K562 (cell line): Measurements from ENCODE around the gene CCSER1. TPM values are rescaled to one million over a fixed set of nuclear protein-coding genes. Genes with fewer than 3 reads are reported as not detected.

Source experiments
- ATAC-seq: fragments of 200-7000 bp; cut with Tn5 transposase; 3 replicates; pipeline ENCODE4 v1.9.1; 2020; ENCODE audit warnings: moderate library complexity
- BruUV-seq: library from RNA; stranded (reverse); fragments of 400-500 nt; replicated peaks from 2 replicates; lab custom pipeline; 2021; lab: Mats Ljungman, UMichigan
- CTCF ChIA-PET: fragments of 300-600 bp; formaldehyde crosslinking; extraction: SDS; loops from one replicate; lab custom pipeline; 2021; ENCODE audit warnings: low intra/inter-chr PET ratio; lab: Yijun Ruan, JAX
- POLR2A ChIA-PET: fragments of 300-600, 350-650 bp; sonication (Branson Sonifier 250); formaldehyde crosslinking; extraction: SDS; loops from one replicate; lab custom pipeline; 2021; ENCODE audit warnings: antibody characterized with exemption, inconsistent platforms; lab: Yijun Ruan, JAX
- DNase-seq, 4 experiments: peaks; one replicate each; pipeline versions ENCODE4 v3.0.0 to v3.0.0-alpha.2; 2011 to 2018; ENCODE audit warnings: low spot score in 3 of 4, mixed read lengths in 3 of 4; ENCODE audit errors: extremely low read depth in 1 of 4
- FAIRE-seq: peaks from 2 replicates; lab custom pipeline; 2011; peaks lifted over from hg19 to GRCh38; lab: Jason Lieb, UNC
- H2AFZ ChIP-seq: 2 replicates; pipeline ENCODE4 v1.6.0; 2011; ENCODE audit warnings: low read depth, low read length, control low read depth, inconsistent platforms
- H3K27ac ChIP-seq: fragments of 200-600 bp; 3 replicates; pipeline ENCODE4 v1.8.0; 2011; ENCODE audit warnings: low read depth, mild to moderate bottlenecking, control low read depth, inconsistent platforms, low read length, moderate library complexity, mixed read lengths; ENCODE audit errors: extremely low read depth
- H3K27me3 ChIP-seq, 2 experiments: fragments of 300-600 bp in 1 of 2; 2 replicates in 1 of 2; 3 replicates in 1 of 2; pipeline versions ENCODE4 v1.6.0 to v1.8.0; 2011; ENCODE audit warnings: inconsistent platforms in 2 of 2, low read length in 2 of 2, mild to moderate bottlenecking in 1 of 2, mixed read lengths in 1 of 2, moderate library complexity in 1 of 2; ENCODE audit not compliant: control insufficient read depth in 2 of 2, insufficient read depth in 2 of 2
- H3K36me3 ChIP-seq: fragments of 300-600 bp; 3 replicates; pipeline ENCODE4 v1.8.0; 2011; ENCODE audit warnings: mild to moderate bottlenecking, low read length, inconsistent platforms; ENCODE audit not compliant: control insufficient read depth, insufficient read depth
- H3K4me1 ChIP-seq, 2 experiments: fragments of 200-600 bp in 1 of 2; replicated peaks in 1 of 2; 2 replicates in 1 of 2; 3 replicates in 1 of 2; pipeline versions ENCODE4 v1.5.1 to v1.8.0; 2011; ENCODE audit warnings: inconsistent platforms in 2 of 2, low read length in 2 of 2, mild to moderate bottlenecking in 1 of 2, mixed read lengths in 1 of 2, moderate library complexity in 1 of 2; ENCODE audit not compliant: control insufficient read depth in 2 of 2, insufficient read depth in 2 of 2
- H3K4me2 ChIP-seq: 2 replicates; pipeline ENCODE4 v1.6.1; 2011; ENCODE audit warnings: low read length, control low read depth, inconsistent platforms, mixed read lengths; ENCODE audit not compliant: insufficient read depth
- H3K4me3 ChIP-seq: fragments of 200-600 bp; sonication (generic), shearing (Covaris generic); 2 replicates; pipeline ENCODE4 v1.5.1; 2016; ENCODE audit warnings: control low read depth, inconsistent platforms
- H3K79me2 ChIP-seq: fragments of 200-600 bp; 3 replicates; pipeline ENCODE4 v1.8.0; 2011; ENCODE audit warnings: low read length, inconsistent platforms; ENCODE audit not compliant: control insufficient read depth, insufficient read depth
- H3K9ac ChIP-seq, 2 experiments: 2 replicates each; pipeline versions ENCODE4 v1.6.0 to v1.6.1; 2011; ENCODE audit warnings: low read depth in 2 of 2, low read length in 2 of 2, control low read depth in 1 of 2, inconsistent platforms in 1 of 2, mild to moderate bottlenecking in 1 of 2, mixed read lengths in 1 of 2; ENCODE audit not compliant: insufficient read depth in 1 of 2
- H3K9me1 ChIP-seq: one replicate; pipeline ENCODE4 v1.6.0; 2011; ENCODE audit warnings: inconsistent platforms, mild to moderate bottlenecking, low read length, moderate library complexity; ENCODE audit not compliant: control insufficient read depth, insufficient read depth
- H3K9me3 ChIP-seq: replicated peaks from 2 replicates; pipeline ENCODE4 v1.5.1; 2011; ENCODE audit warnings: low read depth, low read length, inconsistent platforms; ENCODE audit not compliant: control insufficient read depth, insufficient read depth
- H4K20me1 ChIP-seq: replicated peaks from 2 replicates; pipeline ENCODE4 v1.6.1; 2011; ENCODE audit warnings: low read length, inconsistent platforms, mixed read lengths; ENCODE audit not compliant: control insufficient read depth, insufficient read depth
- C11orf30 ChIP-seq: fragments of 450-650 bp; IDR thresholded peaks from 2 replicates; pipeline ENCODE4 v1.6.1; 2016; ENCODE audit warnings: low read depth, mild to moderate bottlenecking
- EP300 ChIP-seq: IDR thresholded peaks from 2 replicates; pipeline ENCODE4 v1.6.1; 2012; ENCODE audit warnings: low read length, improper control_type of control experiment
- MAFG ChIP-seq: fragments of 450-650 bp; conservative IDR thresholded peaks from 2 replicates; pipeline ENCODE4 v1.6.1; 2016; ENCODE audit warnings: missing genetic modification characterization, missing compliant biosample characterization
- ZNF316 ChIP-seq: fragments of 450-650 bp; IDR thresholded peaks from 2 replicates; pipeline ENCODE4 v1.6.1; 2016
- WGBS: fragments of 100-300 bp; shearing (Covaris generic); methylation state at CpG from one replicate; pipeline ENCODE4 v1.1.6; 2016; ENCODE audit warnings: low coverage, mixed read lengths; ENCODE audit not compliant: insufficient coverage; ENCODE audit errors: missing lambda C conversion rate; 5-methylcytosine and 5-hydroxymethylcytosine counted together
- in situ Hi-C: fragments of 300-500 bp; cut with MboI; formaldehyde crosslinking; loops from 4 replicates; pipeline ENCODE4 v1.15.0; 2018; ENCODE audit warnings: inconsistent platforms, mixed read lengths
- intact Hi-C: fragments of 100-400 bp; cut with micrococcal nuclease; formaldehyde crosslinking; loops from 2 replicates; pipeline ENCODE4 v1.14.2; 2022
- polyA plus RNA-seq, 8 experiments: library from polyadenylated mRNA; depleted of rRNA in 4 of 8; stranded (reverse) in 5 of 8; unstranded in 3 of 8; fragments of >200 nt; fragmentation: Nextera tagmentation in 2 of 8; fragmentation: Illumina TruSeq in 1 of 8; extraction: Ambion mirVana in 2 of 8; extraction: Trizol in 1 of 8; gene quantifications; 2 replicates each; pipeline versions ENCODE4 v1.2.1 to v1.2.3, GENCODE V29; 2011 to 2014; ENCODE audit warnings: inconsistent platforms in 1 of 8, missing spikeins in 1 of 8
- total RNA-seq, 7 experiments: library from RNA; depleted of rRNA in 6 of 7; stranded (reverse); fragments of >200 nt in 6 of 7; fragmentation: Illumina TruSeq in 2 of 7; extraction: Trizol in 2 of 7; gene quantifications; 2 replicates each; pipeline versions ENCODE4 v1.2.1 to v1.2.3, GENCODE V29; 2011 to 2021; ENCODE audit warnings: low replicate concordance in 1 of 7
- TF ChIP-seq, protein P1 (sequence below), 2 experiments: fragments of 450-650 bp; IDR thresholded peaks; 2 replicates each; pipeline ENCODE4 v1.6.1; 2018; ENCODE audit warnings: mild to moderate bottlenecking in 2 of 2, low read depth in 1 of 2; ENCODE audit not compliant: partially characterized antibody in 2 of 2

The CCSER1 gene
- total and polyA plus RNA-seq, 9 of the 15 experiments (the other 6 are each of a cell fraction or from before 2014, with no cell fraction given): not detected

DNA sequence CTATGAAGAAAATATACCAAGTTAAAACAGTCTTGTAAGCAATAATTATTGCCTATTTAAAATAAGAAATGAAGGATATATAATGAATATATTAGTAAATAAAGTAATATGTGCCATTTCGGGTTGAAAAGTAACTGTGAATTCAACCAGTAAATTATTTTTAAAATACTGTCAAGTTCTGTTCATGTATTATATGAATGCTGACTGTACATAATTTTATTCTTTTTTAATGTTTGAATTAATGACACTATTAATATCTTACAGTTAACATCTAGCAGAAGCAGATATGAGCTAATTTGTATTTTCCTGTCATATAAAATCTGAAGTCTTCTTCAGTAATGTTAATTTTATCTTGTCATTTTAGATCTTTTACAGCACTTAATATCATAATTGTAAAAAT is 632.9 kb downstream of the CCSER1 start:
- H3K9ac ChIP-seq: no peak overlapping the region
- TF ChIP-seq, protein P1, sequence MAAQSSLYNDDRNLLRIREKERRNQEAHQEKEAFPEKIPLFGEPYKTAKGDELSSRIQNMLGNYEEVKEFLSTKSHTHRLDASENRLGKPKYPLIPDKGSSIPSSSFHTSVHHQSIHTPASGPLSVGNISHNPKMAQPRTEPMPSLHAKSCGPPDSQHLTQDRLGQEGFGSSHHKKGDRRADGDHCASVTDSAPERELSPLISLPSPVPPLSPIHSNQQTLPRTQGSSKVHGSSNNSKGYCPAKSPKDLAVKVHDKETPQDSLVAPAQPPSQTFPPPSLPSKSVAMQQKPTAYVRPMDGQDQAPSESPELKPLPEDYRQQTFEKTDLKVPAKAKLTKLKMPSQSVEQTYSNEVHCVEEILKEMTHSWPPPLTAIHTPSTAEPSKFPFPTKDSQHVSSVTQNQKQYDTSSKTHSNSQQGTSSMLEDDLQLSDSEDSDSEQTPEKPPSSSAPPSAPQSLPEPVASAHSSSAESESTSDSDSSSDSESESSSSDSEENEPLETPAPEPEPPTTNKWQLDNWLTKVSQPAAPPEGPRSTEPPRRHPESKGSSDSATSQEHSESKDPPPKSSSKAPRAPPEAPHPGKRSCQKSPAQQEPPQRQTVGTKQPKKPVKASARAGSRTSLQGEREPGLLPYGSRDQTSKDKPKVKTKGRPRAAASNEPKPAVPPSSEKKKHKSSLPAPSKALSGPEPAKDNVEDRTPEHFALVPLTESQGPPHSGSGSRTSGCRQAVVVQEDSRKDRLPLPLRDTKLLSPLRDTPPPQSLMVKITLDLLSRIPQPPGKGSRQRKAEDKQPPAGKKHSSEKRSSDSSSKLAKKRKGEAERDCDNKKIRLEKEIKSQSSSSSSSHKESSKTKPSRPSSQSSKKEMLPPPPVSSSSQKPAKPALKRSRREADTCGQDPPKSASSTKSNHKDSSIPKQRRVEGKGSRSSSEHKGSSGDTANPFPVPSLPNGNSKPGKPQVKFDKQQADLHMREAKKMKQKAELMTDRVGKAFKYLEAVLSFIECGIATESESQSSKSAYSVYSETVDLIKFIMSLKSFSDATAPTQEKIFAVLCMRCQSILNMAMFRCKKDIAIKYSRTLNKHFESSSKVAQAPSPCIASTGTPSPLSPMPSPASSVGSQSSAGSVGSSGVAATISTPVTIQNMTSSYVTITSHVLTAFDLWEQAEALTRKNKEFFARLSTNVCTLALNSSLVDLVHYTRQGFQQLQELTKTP (IDR thresholded peaks at IDR 0.05; ENCODE audit: low read depth in 1 of 2, partially characterized antibody in 2 of 2): no peak
- TF ChIP-seq ZNF316 (peak; percentile 73), MAFG (tag) (peak; percentile 27; the same call in 1 of the 2 replicates), C11orf30 (peak; percentile 53; the same call in 1 of the 2 replicates), EP300 (no peak)
- TF ChIP-seq, all 486 proteins: peak for 3
- Histone ChIP-seq H3K4me1 (no peaks in the 10 kb centered on the region), H3K79me2 (no peaks in the 10 kb centered on the region), H3K27ac (no peak overlapping the region), H3K9me1 (no peaks in the 10 kb centered on the region), H3K9me3 (no peaks in the 10 kb centered on the region; the same call in 1 of the 2 replicates), H2AFZ (no peak overlapping the region), H3K27me3 (no peaks in the 10 kb centered on the region), H3K36me3 (no peaks in the 10 kb centered on the region), H4K20me1 (no peaks in the 10 kb centered on the region), H3K4me2 (no peak overlapping the region), H3K4me3 (no peak overlapping the region)
- WGBS: 0% methylated on average over 1 of the region's 1 CpG
- no peak for FAIRE-seq
- intact Hi-C loops (no loop called here), in situ Hi-C loops (no loop called here)
- DNase-seq: no peak
- ATAC-seq: no peak
- ChIA-PET CTCF (no interaction called here), POLR2A (no interaction called here)
- no TSS peak for BruUV-seq
